Natural killer cell treated with Interleukin-12 subunit alpha and Interleukin-12 subunit beta and Interleukin-15 and Interleukin-18, amount 100 ng/mL, for 72 hours (primary cell): ENCODE measurements around the gene WDR72. TPM values are rescaled to one million over a fixed set of nuclear protein-coding genes. Genes with fewer than 3 reads are reported as not detected.

Source experiments
- ATAC-seq, 2 donors: fragments of 150-1000 bp; cut with Tn5 transposase in 1 of 2; sonication (Bioruptor Pico), chemical (Tn5 transposase) in 1 of 2; 2 replicates each; pipeline ENCODE4 v1.10.0; 2021
- DNase-seq: peaks from one replicate; pipeline ENCODE4 v3.0.0; 2022; ENCODE audit warnings: low spot score
- H3K27ac Mint-ChIP-seq, 2 donors: 1 replicate in 1 of 2; 2 replicates in 1 of 2; pipeline ENCODE4 v1.8.0; 2022; ENCODE audit warnings: mixed read lengths in 2 of 2, mild to moderate bottlenecking in 1 of 2, moderate library complexity in 1 of 2
- H3K27me3 Mint-ChIP-seq, 2 donors: 1 replicate in 1 of 2; 2 replicates in 1 of 2; pipeline ENCODE4 v1.8.0; 2022; ENCODE audit warnings: mixed read lengths in 2 of 2
- H3K36me3 Mint-ChIP-seq: one replicate; pipeline ENCODE4 v1.8.0; 2022; ENCODE audit warnings: mixed read lengths
- H3K4me1 Mint-ChIP-seq, 2 donors: 1 replicate in 1 of 2; 2 replicates in 1 of 2; pipeline ENCODE4 v1.8.0; 2022; ENCODE audit warnings: low read depth in 2 of 2, mixed read lengths in 2 of 2, mild to moderate bottlenecking in 1 of 2
- H3K4me3 Mint-ChIP-seq: one replicate; pipeline ENCODE4 v1.8.0; 2022; ENCODE audit warnings: mixed read lengths
- H3K9me3 Mint-ChIP-seq: 2 replicates; pipeline ENCODE4 v1.8.0; 2022; ENCODE audit warnings: mixed read lengths
- total RNA-seq, 2 donors: library from RNA; stranded (reverse); gene quantifications; one replicate each; pipeline ENCODE4 v1.2.3, GENCODE V29; 2022

The WDR72 gene
- total RNA-seq, 2 donors from 2014 or later, result not detected

DNA sequence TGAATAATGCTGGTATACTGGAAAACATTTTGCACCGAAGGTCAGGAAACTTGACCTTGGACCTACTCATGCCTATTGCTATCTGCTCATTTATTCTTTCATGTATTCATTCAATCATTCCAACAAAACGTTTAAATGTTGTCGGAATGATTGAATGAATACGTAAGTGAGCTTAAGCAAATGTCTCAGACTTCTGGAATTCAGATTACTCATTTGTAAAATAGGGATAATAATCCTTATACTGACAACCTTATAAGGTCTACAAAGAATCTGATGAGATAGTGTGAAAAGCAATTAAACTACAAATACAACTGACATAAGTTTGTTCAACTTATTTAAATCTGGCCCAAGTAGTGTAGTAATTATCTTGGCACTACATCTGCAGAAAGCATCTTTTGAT, 288.7 kb downstream of the WDR72 start:
- H3K27ac Mint-ChIP-seq, result no peak overlapping the region
- no peaks in the 10 kb centered on the region for H3K27me3 Mint-ChIP-seq
- H3K4me3 Mint-ChIP-seq, result no peak overlapping the region
- no peaks in the 10 kb centered on the region for H3K4me1 Mint-ChIP-seq
- DNase-seq, result no peak
- H3K9me3 Mint-ChIP-seq, result peaks cover 12% of the 10 kb centered on the region
- H3K36me3 Mint-ChIP-seq, result peaks cover 4% of the 10 kb centered on the region
- no peak for ATAC-seq

DNA sequence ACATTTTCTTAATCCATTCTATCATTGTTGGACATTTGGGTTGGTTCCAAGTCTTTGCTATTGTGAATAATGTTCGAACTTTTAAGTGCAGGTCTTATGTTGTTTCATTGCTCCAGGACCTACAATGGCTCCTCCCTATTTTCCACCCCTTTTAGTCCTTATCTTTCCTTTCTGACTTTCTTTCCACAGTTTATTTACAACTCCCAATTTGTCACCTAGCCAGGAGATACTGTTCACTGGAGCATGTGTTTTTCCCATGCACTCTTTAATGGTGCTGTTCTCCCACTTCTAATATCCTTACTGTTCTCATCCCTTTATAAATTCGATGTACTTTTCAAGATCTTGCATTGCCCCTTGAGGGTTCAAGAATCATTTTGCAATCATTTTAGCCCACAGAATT, 290.0 kb downstream of the WDR72 start:
- Mint-ChIP-seq H3K4me1 (no peaks in the 10 kb centered on the region), H3K27me3 (no peaks in the 10 kb centered on the region), H3K9me3 (peaks cover 12% of the 10 kb centered on the region)

More for the DNA sequence above, 290.0 kb downstream of the WDR72 start:
- DNase-seq (no peak), ATAC-seq (no peak)
- no peak overlapping the region for H3K27ac Mint-ChIP-seq
- H3K36me3 Mint-ChIP-seq, result peaks cover 4% of the 10 kb centered on the region
- no peak overlapping the region for H3K4me3 Mint-ChIP-seq

Other genes starting within 250 kb of the WDR72 start
- gene UNC13C, start 218.8 kb upstream of the WDR72 start, total RNA-seq, result not detected